Lower leg skin (tissue), 4 donors: ENCODE results near the gene OR51F2. TPM values are rescaled to one million over a fixed set of nuclear protein-coding genes. Genes with fewer than 3 reads are reported as not detected.
"Not testable (repeated sequence)": the region's sequence is repeated elsewhere in the genome, so short reads cannot be mapped to it uniquely, and the experiment has no call there.

ENCODE experiments used
- DNase-seq, 2 donors: peaks; one replicate each; pipeline ENCODE4 v3.0.0-alpha.2; 2019; ENCODE audit warnings: low spot score in 2 of 2
- H3K4me3 ChIP-seq: fragments of 200-600 bp; sonication (generic); 2 replicates; pipeline ENCODE4 v1.5.1; 2017; ENCODE audit warnings: mild to moderate bottlenecking, low read depth; ENCODE audit not compliant: poor library complexity, severe bottlenecking
- POLR2A ChIP-seq, 2 donors: fragments of 450-650 bp; IDR thresholded peaks; one replicate each; pipeline ENCODE4 v1.6.1; 2016 to 2017; ENCODE audit warnings: antibody characterized with exemption in 2 of 2, mild to moderate bottlenecking in 1 of 2, moderate library complexity in 1 of 2
- WGBS, 2 donors: methylation state at CpG; one replicate each; pipeline ENCODE4 v1.1.5; 2018; 5-methylcytosine and 5-hydroxymethylcytosine counted together
- intact Hi-C: fragments of 100-400 bp; cut with DNase I; formaldehyde crosslinking; loops from one replicate; pipeline ENCODE4 v1.15.0; 2023; ENCODE audit warnings: low total_unique reads
- total RNA-seq, 4 donors: library from RNA; depleted of rRNA; stranded (reverse); fragments of >200 nt; gene quantifications; one replicate each; pipeline ENCODE4 v1.1.0, GENCODE V29; 2016
- TF ChIP-seq, protein P1 (sequence below), 3 donors: fragments of 450-650 bp; IDR thresholded peaks; one replicate each; pipeline ENCODE4 v1.5.1; 2016; ENCODE audit warnings: antibody characterized with exemption in 3 of 3, mild to moderate bottlenecking in 3 of 3, moderate library complexity in 2 of 3

The OR51F2 gene, protein sequence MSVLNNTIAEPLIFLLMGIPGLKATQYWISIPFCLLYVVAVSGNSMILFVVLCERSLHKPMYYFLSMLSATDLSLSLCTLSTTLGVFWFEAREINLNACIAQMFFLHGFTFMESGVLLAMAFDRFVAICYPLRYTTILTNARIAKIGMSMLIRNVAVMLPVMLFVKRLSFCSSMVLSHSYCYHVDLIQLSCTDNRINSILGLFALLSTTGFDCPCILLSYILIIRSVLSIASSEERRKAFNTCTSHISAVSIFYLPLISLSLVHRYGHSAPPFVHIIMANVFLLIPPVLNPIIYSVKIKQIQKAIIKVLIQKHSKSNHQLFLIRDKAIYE
- not detected for total RNA-seq

- H3K4me3 ChIP-seq, result no peak within 1 kb of the TSS
- TF ChIP-seq POLR2A (IDR thresholded peaks at IDR 0.05), result no peak
- TF ChIP-seq, protein P1, sequence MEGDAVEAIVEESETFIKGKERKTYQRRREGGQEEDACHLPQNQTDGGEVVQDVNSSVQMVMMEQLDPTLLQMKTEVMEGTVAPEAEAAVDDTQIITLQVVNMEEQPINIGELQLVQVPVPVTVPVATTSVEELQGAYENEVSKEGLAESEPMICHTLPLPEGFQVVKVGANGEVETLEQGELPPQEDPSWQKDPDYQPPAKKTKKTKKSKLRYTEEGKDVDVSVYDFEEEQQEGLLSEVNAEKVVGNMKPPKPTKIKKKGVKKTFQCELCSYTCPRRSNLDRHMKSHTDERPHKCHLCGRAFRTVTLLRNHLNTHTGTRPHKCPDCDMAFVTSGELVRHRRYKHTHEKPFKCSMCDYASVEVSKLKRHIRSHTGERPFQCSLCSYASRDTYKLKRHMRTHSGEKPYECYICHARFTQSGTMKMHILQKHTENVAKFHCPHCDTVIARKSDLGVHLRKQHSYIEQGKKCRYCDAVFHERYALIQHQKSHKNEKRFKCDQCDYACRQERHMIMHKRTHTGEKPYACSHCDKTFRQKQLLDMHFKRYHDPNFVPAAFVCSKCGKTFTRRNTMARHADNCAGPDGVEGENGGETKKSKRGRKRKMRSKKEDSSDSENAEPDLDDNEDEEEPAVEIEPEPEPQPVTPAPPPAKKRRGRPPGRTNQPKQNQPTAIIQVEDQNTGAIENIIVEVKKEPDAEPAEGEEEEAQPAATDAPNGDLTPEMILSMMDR (IDR thresholded peaks at IDR 0.05), result no peak
- intact Hi-C loops, result no loop called here
- WGBS, 2 donors, result 83 to 87% methylated on average over 1 of the region's 1 CpG
- no peak for DNase-seq
These were observed at the start of gene OR51F2 for GRCh38 chr11:4821021-4821420. Gene OR51F2, plus strand, starts transcription at chr11:4821321. Its CDS starts 101 bp downstream, at chr11:4821422.

- 33 to 53% methylated on average over 1 of the region's 1 CpG for WGBS, 2 donors
- no peak for DNase-seq
- no peak overlapping the region for H3K4me3 ChIP-seq
- TF ChIP-seq POLR2A (IDR thresholded peaks at IDR 0.05), result no peak
- TF ChIP-seq, protein P1 (IDR thresholded peaks at IDR 0.05), result no peak
- intact Hi-C loops, result no loop called here
These were observed 38.7 kb upstream of the OR51F2 start for GRCh38 chr11:4782454-4782853.

GRCh38 chr11:4797206-4797605 lies 23.9 kb upstream of the OR51F2 start:
- intact Hi-C loops, result no loop called here
- H3K4me3 ChIP-seq, result no peak overlapping the region
- WGBS, 2 donors, result 14 to 22% methylated on average over 2 of the region's 2 CpGs
- TF ChIP-seq POLR2A (IDR thresholded peaks at IDR 0.05), result no peak
- TF ChIP-seq, protein P1 (IDR thresholded peaks at IDR 0.05), result no peak
- DNase-seq, result no peak

DNA sequence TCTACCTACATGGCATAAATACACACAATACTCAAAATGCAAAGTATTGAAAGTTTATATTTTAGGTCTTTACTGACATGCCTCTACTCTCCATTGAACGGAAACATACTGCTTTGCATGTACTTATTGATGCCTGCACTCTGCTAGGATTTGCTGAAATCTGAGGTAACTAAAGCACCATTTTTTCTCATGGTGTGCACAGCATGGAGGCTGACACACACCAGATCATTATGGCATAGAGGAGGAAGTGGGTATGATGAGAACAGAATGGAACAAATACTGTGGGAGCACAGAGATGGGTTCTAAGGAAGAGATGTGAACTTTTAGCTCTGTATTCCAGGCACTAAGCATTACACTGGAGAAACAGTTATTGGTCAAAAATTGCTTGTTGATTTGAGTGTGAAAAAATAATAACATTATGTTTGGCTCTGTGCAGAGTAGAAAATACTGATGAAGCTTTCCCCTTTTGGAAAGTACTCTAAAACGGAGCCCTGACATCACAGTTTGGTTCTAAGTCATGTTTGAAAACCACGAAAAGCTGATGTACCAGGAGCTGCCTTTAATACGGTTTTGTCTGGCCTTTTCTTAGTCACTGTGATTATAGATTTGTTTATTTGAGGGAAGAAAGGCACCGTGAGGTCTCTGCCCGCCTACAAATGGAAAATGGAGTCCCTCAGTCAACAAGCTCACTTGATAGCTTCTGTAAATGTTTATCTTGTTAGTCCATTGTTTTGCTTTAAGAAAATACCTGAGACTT lies 22.5 kb upstream of the OR51F2 start:
- no peak for DNase-seq
- no peak overlapping the region for H3K4me3 ChIP-seq
- intact Hi-C loops, result no loop called here
- WGBS, 2 donors, result 74 to 84% methylated on average over 6 of the region's 6 CpGs
- TF ChIP-seq, protein P1 (IDR thresholded peaks at IDR 0.05), result no peak
- TF ChIP-seq POLR2A (IDR thresholded peaks at IDR 0.05), result no peak

DNA sequence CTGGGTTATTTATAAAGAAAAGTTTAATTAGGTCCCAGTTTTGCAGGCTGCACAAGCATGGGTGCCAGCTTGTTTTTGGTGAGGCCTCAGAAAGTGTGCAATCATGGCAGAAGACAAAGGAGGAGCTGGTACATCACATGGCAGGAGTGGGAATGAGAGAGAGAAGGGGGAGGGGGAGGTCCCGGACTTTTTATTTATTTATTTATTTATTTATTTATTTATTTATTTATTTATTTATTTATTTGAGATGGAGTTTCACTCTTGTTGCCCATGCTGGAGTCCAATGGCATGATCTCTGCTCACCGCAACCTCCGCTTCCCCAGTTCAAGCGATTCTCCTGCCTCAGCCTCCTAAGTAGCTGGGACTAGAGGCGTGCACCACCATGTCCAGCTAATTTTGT lies 19.8 kb upstream of the OR51F2 start:
- DNase-seq, H3K4me3 ChIP-seq, intact Hi-C loops: not testable (repeated sequence)
- 87 to 96% methylated on average over 5 of the region's 5 CpGs for WGBS, 2 donors

- TF ChIP-seq POLR2A (IDR thresholded peaks at IDR 0.05), result no peak
- TF ChIP-seq, protein P1 (IDR thresholded peaks at IDR 0.05), result no peak
- intact Hi-C loops, result no loop called here
- no peak for DNase-seq
- no peak within 1 kb of the TSS for H3K4me3 ChIP-seq
- 82 to 85% methylated on average over 3 of the region's 3 CpGs for WGBS, 2 donors
These were observed 16.8 kb upstream of the OR51F2 start, which contains the start of gene OR52R1 for GRCh38 chr11:4804280-4804679. Gene OR52R1, minus strand, starts transcription at chr11:4804380. Its CDS starts 0 bp downstream, at chr11:4804380.
